NB4 (cell line): Measurements from ENCODE around the gene IGFL2.
"Not testable (repeated sequence)": the region's sequence is repeated elsewhere in the genome, so short reads cannot be mapped to it uniquely, and the experiment has no call there.

Source experiments
- DNase-seq: peaks from one replicate; pipeline ENCODE4 v3.0.0; 2010; ENCODE audit warnings: low read depth
- H3K4me3 ChIP-seq: one replicate; pipeline ENCODE4 v1.5.1; 2011; ENCODE audit warnings: mild to moderate bottlenecking, low read depth, low read length, moderate library complexity
- CTCF ChIP-seq: IDR thresholded peaks from one replicate; pipeline ENCODE4 v1.5.1; 2012; ENCODE audit warnings: low read depth, low read length
- MAX ChIP-seq: IDR thresholded peaks from 2 replicates; pipeline ENCODE4 v1.6.1; 2011; ENCODE audit warnings: low read depth, low read length
- MYC ChIP-seq: IDR thresholded peaks from 2 replicates; pipeline ENCODE4 v1.6.1; 2011; ENCODE audit warnings: low read depth, low read length
- POLR2A ChIP-seq: IDR thresholded peaks from 2 replicates; pipeline ENCODE4 v1.6.1; 2011; ENCODE audit warnings: mild to moderate bottlenecking; ENCODE audit not compliant: insufficient read length; ENCODE audit errors: extremely low read depth

Gene IGFL2

GRCh38 chr19:46147791-46148288 is at the start of gene IGFL2:
Gene IGFL2, plus strand, starts transcription at chr19:46148238. Its CDS starts 41 bp downstream, at chr19:46148279.
- no peak within 1 kb of the TSS for H3K4me3 ChIP-seq
- TF ChIP-seq MYC (no peak), CTCF (no peak), MAX (no peak), POLR2A (no peak)
- no peak for DNase-seq

DNA sequence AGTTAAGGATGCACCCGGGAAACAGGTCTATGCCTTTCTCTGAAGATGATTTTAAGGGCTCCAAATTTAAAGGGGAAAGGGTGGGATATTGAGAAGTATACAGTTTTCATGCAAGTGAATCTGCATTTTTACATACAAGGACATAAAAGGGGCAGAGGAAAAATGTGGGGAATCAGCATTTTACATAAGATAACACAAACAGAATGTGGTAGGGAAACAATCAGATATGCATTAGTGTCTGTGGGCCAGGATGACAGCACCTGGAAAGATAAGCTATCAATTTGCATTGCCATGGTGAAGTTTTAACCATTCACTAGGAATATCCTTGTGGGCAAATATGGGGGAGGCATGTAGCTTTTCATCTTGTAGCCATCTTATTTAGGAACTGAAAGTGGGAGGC is 47.7 kb upstream of the IGFL2 start:
- TF ChIP-seq MYC (no peak), CTCF (no peak), MAX (no peak), POLR2A (no peak)
- no peak overlapping the region for H3K4me3 ChIP-seq
- DNase-seq, result no peak

DNA sequence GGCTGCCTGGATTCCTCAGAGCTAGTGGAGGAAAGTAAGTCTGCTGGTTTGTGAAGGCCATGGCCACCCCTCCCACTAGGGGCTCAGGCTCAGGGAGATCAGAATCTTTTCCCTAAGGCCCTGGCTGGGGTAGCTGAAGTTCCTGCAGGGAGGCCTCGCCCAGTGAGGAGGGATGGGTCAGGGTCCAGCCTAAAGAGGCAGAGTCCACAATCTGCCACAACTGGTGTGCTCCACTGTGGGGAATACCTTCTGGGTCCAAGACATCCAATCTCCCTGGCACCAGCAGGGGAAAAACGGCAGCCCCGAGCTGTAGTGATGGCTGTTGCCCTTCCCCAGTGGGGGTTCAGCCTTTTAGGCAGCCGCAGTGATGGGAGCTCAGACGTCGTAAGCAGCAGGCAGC is 46.7 kb upstream of the IGFL2 start:
- H3K4me3 ChIP-seq, result no peak overlapping the region
- DNase-seq, result no peak
- TF ChIP-seq CTCF, result no peak
- TF ChIP-seq MAX, result no peak
- TF ChIP-seq MYC, result no peak
- TF ChIP-seq POLR2A, result no peak

DNA sequence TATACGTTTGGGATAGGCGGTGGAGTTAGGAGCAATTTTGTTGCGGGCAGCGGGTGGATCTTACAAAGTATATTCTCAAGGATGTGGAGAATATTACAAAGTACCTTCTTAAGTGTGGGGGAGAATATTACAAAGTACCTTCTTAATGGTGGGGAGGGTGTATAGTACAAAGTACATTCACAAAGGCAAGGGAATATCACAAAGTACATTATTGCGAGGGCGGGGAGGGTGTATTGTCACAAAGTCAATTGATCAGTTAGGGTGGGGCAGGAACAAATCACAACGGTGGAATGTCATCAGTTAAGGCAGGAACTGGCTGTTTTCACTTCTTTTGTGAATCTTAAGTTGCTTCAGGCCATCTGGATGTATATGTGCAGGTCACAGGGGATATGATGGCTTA is 45.7 kb upstream of the IGFL2 start:
- DNase-seq, H3K4me3 ChIP-seq: not testable (repeated sequence)

- TF ChIP-seq MYC (no peak), MAX (no peak), CTCF (no peak), POLR2A (no peak)
- no peak for DNase-seq
- no peak overlapping the region for H3K4me3 ChIP-seq
These were observed 40.7 kb upstream of the IGFL2 start for GRCh38 chr19:46107371-46107770.

GRCh38 chr19:46109876-46110275 is 38.2 kb upstream of the IGFL2 start:
- no peak for TF ChIP-seq POLR2A
- no peak for TF ChIP-seq MAX
- TF ChIP-seq MYC, result no peak
- TF ChIP-seq CTCF, result no peak
- H3K4me3 ChIP-seq, result no peak overlapping the region
- DNase-seq, result no peak
